ENCODE results near the gene LEUTX.

- TF ChIP-seq EZH2phosphoT487 (conservative IDR thresholded peaks at IDR 0.05; ENCODE audit: low read length) (no peak), CTCF (IDR thresholded peaks at IDR 0.05; ENCODE audit: insufficient read depth, low read length, poor library complexity, severe bottlenecking) (no peak)
Observed at GRCh38 chr19:39810424-39810823, 31.8 kb downstream of the LEUTX start.

Measured in SU-DHL-6 (cell line).